OCI-LY3 (cell line): ENCODE data around the gene KAT7.

Experiments used
- H2AFZ ChIP-seq: fragments of 200-600, 300-600 bp; shearing (Covaris generic); 2 replicates; pipeline ENCODE4 v1.6.0; 2014; ENCODE audit warnings: antibody characterized with exemption, low read depth, low read length
- H3K27ac ChIP-seq: fragments of 200-600, 300-600 bp; sonication (generic); 2 replicates; pipeline ENCODE4 v1.5.1; 2014; ENCODE audit warnings: mild to moderate bottlenecking, low read length, moderate library complexity, mixed read lengths
- H3K27me3 ChIP-seq: fragments of 200-600, 300-600 bp; sonication (generic); 2 replicates; pipeline ENCODE4 v1.6.1; 2014; ENCODE audit warnings: low read depth, low read length, mixed read lengths
- H3K36me3 ChIP-seq: fragments of 200-600, 300-600 bp; sonication (generic); replicated peaks from 2 replicates; pipeline ENCODE3; 2014; ENCODE audit warnings: low read depth, low read length, mixed read lengths
- H3K4me1 ChIP-seq: fragments of 300-600, 200-600 bp; sonication (generic); 2 replicates; pipeline ENCODE4 v1.6.1; 2014; ENCODE audit warnings: low read length, mixed read lengths
- H3K4me2 ChIP-seq: fragments of 200-600, 300-600 bp; sonication (generic); 2 replicates; pipeline ENCODE4 v1.6.1; 2014; ENCODE audit warnings: low read length, mixed read lengths
- H3K4me3 ChIP-seq: fragments of 300-600, 200-600 bp; sonication (generic); 2 replicates; pipeline ENCODE4 v1.5.1; 2014; ENCODE audit warnings: antibody characterized with exemption, mild to moderate bottlenecking, low read length, moderate library complexity
- H3K79me2 ChIP-seq: fragments of 300-600, 200-600 bp; shearing (Covaris generic); 2 replicates; pipeline ENCODE4 v1.6.1; 2014; ENCODE audit warnings: mild to moderate bottlenecking, low read length, mixed read lengths
- H3K9ac ChIP-seq: fragments of 300-600, 200-600 bp; shearing (Covaris generic); 2 replicates; pipeline ENCODE4 v1.6.0; 2014; ENCODE audit warnings: mild to moderate bottlenecking, low read length, moderate library complexity
- H3K9me3 ChIP-seq: fragments of 200-600, 300-600 bp; shearing (Covaris generic); 2 replicates; pipeline ENCODE4 v1.6.1; 2014; ENCODE audit warnings: low read length, mixed read lengths; ENCODE audit not compliant: insufficient read depth
- H4K20me1 ChIP-seq: fragments of 200-600, 300-600 bp; sonication (generic); 2 replicates; pipeline ENCODE4 v1.6.1; 2016; ENCODE audit warnings: low read length, mixed read lengths; ENCODE audit not compliant: insufficient read depth
- CTCF ChIP-seq: fragments of 200-600, 300-600 bp; sonication (generic); IDR thresholded peaks from 2 replicates; pipeline ENCODE4 v1.5.1; 2014; ENCODE audit warnings: antibody characterized with exemption, low read length, low read depth
- EZH2phosphoT487 ChIP-seq: fragments of 200-600 bp; shearing (Covaris generic); IDR thresholded peaks from 2 replicates; pipeline ENCODE4 v1.6.1; 2018; ENCODE audit warnings: antibody characterized with exemption, mixed run types, low read depth

The KAT7 gene

DNA sequence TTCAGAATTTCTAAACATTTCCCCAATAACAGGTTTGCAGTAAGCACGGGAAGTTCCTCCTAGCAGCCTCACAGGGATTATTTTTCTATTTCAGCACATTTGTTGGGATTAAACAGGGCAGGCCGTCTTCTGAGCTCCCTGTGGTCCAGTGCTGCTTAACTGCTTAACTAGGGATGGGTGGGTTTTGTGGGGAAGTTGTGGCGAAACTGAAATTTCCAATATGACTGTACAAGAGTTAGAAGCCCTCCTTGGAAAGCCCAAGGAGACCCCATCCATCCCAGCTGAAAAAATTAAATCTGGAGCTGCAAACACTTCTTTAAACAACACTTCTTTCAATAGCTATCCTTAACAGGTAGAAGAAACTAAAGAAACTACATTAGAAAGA is 46.8 kb upstream of the KAT7 start:
- no peaks in the 10 kb centered on the region for H3K36me3 ChIP-seq
- H3K4me3 ChIP-seq = peak overlapping the region; percentile 47
- no peak for TF ChIP-seq CTCF
- no peak for TF ChIP-seq EZH2phosphoT487
- no peak overlapping the region for H3K9ac ChIP-seq
- H3K4me2 ChIP-seq = peak overlapping the region; percentile 73
- no peaks in the 10 kb centered on the region for H3K79me2 ChIP-seq
- H2AFZ ChIP-seq = no peak overlapping the region
- peaks cover 6% of the 10 kb centered on the region; the same call in 1 of the 2 replicates for H3K9me3 ChIP-seq
- peaks cover 10% of the 10 kb centered on the region; the same call in 1 of the 2 replicates for H4K20me1 ChIP-seq
- H3K27me3 ChIP-seq = no peaks in the 10 kb centered on the region
- no peak overlapping the region for H3K27ac ChIP-seq
- peaks cover 55% of the 10 kb centered on the region for H3K4me1 ChIP-seq

GRCh38 chr17:49742166-49742638 is 46.3 kb upstream of the KAT7 start:
- Histone ChIP-seq H3K4me2 (peak overlapping the region; percentile 73), H3K4me3 (peak overlapping the region; percentile 47; the same call in 1 of the 2 replicates), H3K4me1 (peaks cover 60% of the 10 kb centered on the region), H3K36me3 (no peaks in the 10 kb centered on the region), H2AFZ (no peak overlapping the region), H3K9me3 (peaks cover 6% of the 10 kb centered on the region; the same call in 1 of the 2 replicates), H3K27me3 (no peaks in the 10 kb centered on the region), H4K20me1 (peaks cover 10% of the 10 kb centered on the region; the same call in 1 of the 2 replicates), H3K27ac (no peak overlapping the region), H3K9ac (no peak overlapping the region), H3K79me2 (no peaks in the 10 kb centered on the region)
- TF ChIP-seq CTCF (no peak), EZH2phosphoT487 (no peak)

DNA sequence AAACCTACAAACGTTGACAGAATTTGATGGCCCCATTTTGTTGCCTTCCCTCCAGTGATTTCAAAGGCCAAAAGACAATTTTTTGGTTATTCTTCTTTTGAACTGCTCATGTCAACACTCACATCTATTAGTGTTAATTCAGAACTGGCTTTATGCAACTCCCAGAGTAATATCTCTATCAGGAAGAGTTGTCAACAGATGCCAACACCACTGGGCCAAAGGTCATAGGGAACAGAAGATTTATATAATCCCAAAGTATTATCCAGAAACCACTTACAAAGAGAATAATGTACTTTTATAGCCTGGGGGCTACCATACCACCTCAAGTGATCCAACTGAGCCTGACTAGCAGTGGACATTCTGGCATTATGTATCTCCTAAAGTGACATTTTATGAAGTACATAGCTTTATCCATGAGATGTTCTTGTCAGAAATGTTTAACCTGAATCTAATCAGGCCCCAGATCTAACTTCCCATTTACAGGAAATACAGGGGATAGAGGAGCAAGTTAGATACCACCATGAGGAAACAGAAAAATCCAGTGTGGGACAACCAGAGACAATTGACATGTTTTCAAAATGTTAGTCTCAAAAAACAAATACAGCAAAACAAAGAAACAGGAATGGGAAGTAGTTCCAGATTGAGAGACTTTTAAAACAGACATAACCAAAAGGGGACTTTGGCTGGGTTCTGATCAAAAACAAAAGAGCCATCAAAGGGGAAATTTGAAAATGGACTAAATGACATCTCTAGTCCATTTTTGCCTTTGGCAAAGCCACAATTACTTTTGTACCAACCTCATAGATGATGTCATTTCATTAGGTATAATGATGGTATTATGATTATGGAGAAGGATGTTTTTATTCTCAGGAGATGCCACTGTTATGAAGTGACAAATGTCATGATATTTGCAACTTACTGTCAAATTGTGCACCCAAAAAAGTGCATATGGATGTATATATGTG is 43.0 kb upstream of the KAT7 start:
- H3K4me1 ChIP-seq = peaks cover 62% of the 10 kb centered on the region
- TF ChIP-seq EZH2phosphoT487 (no peak), CTCF (no peak)
- H3K9me3 ChIP-seq = no peaks in the 10 kb centered on the region
- H3K4me3 ChIP-seq = no peak overlapping the region
- no peak overlapping the region for H2AFZ ChIP-seq
- no peaks in the 10 kb centered on the region for H3K36me3 ChIP-seq
- no peak overlapping the region for H3K27ac ChIP-seq
- H3K27me3 ChIP-seq = no peaks in the 10 kb centered on the region
- H3K9ac ChIP-seq = no peak overlapping the region
- peaks cover 13% of the 10 kb centered on the region; the same call in 1 of the 2 replicates for H4K20me1 ChIP-seq
- no peaks in the 10 kb centered on the region for H3K79me2 ChIP-seq
- H3K4me2 ChIP-seq = no peak overlapping the region

DNA sequence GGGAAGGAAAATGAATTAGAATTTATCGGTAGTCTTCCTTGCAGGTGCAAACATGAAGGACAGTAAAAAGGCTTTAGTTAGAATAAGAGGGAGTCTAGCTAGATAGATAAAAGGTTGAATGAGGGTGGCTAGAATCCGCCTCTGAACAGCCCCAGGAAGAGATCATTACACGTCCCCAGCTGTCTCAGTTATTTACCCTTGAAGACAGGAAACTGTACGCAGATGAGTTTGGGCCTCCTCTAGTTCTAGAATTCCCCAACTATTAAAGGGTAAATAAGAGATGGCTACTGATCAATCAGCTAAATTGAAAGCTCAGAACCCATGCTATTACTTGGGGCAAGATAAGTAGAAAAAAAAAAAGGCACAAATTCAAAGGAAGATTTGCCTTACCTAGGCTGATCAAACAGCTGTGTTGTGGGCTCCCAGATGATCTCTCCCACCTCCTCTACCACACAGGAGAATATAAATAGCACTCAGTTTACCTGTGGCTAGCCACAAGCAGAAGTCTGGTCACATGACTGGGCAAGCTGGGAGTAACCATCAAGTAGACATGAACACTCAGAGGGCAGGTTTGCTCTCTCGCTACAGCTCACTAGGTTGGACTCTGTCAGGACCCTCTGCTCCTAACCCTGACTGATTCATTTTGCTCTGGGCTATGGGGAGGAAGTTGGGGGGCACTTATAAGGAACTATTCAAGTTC is 41.5 kb upstream of the KAT7 start:
- TF ChIP-seq EZH2phosphoT487 = no peak
- no peak for TF ChIP-seq CTCF
- no peak overlapping the region for H3K27ac ChIP-seq
- H3K36me3 ChIP-seq = no peaks in the 10 kb centered on the region
- H3K27me3 ChIP-seq = no peaks in the 10 kb centered on the region
- H3K79me2 ChIP-seq = no peaks in the 10 kb centered on the region
- no peaks in the 10 kb centered on the region for H3K9me3 ChIP-seq
- H2AFZ ChIP-seq = no peak overlapping the region
- no peak overlapping the region for H3K9ac ChIP-seq
- H4K20me1 ChIP-seq = peaks cover 12% of the 10 kb centered on the region; the same call in 1 of the 2 replicates
- no peak overlapping the region for H3K4me3 ChIP-seq
- peaks cover 47% of the 10 kb centered on the region for H3K4me1 ChIP-seq
- H3K4me2 ChIP-seq = peak overlapping the region; percentile 19
